ENCODE results near the gene CACNA1C. TPM values are rescaled to one million over a fixed set of nuclear protein-coding genes. Genes with fewer than 3 reads are reported as not detected.
A peak's percentile ranks its signal among the peaks of the same experiment; 100 is the strongest.

CACNA1C gene
- total RNA-seq, 1 donor from 2014 or later: 102 TPM

- peaks cover 0 to 5% of the 10 kb centered on the region in 2 donors for H3K9me3 ChIP-seq
- H3K27ac ChIP-seq: no peak overlapping the region
- intact Hi-C loops (cut with DNase I): no loop called here
Measured at GRCh38 chr12:2312770-2313169, 260.0 kb downstream of the CACNA1C start.

GRCh38 chr12:2314492-2314891 lies 261.7 kb downstream of the CACNA1C start:
- H3K27ac ChIP-seq: no peak overlapping the region
- peaks cover 2 to 7% of the 10 kb centered on the region in 2 donors for H3K4me1 ChIP-seq
- no peaks in the 10 kb centered on the region for H3K9me3 ChIP-seq
- no peaks in the 10 kb centered on the region for H3K36me3 ChIP-seq
- TF ChIP-seq CTCF (IDR thresholded peaks at IDR 0.05): no peak
- DNase-seq (ENCODE audit: low spot score in 2 of 2): no peak
- H3K4me3 ChIP-seq: no peak overlapping the region
- intact Hi-C loops (cut with DNase I): no loop called here
- no peaks in the 10 kb centered on the region for H3K27me3 ChIP-seq

More at GRCh38 chr12:2312770-2313169, 260.0 kb downstream of the CACNA1C start:
- no peak for TF ChIP-seq CTCF (IDR thresholded peaks at IDR 0.05)
- H3K4me3 ChIP-seq: no peak overlapping the region
- H3K36me3 ChIP-seq: no peaks in the 10 kb centered on the region
- H3K4me1 ChIP-seq: peaks cover 2 to 7% of the 10 kb centered on the region in 2 donors
- DNase-seq (ENCODE audit: low spot score in 2 of 2): no peak
- no peaks in the 10 kb centered on the region for H3K27me3 ChIP-seq

GRCh38 chr12:2317772-2318171 lies 265.0 kb downstream of the CACNA1C start:
- intact Hi-C loops (cut with DNase I): no loop called here
- TF ChIP-seq CTCF (IDR thresholded peaks at IDR 0.05): no peak
- Histone ChIP-seq H3K27ac (no peak overlapping the region), H3K36me3 (no peaks in the 10 kb centered on the region), H3K9me3 (no peaks in the 10 kb centered on the region), H3K4me1 (peaks cover 0 to 14% of the 10 kb centered on the region in 2 donors), H3K4me3 (no peak overlapping the region), H3K27me3 (no peaks in the 10 kb centered on the region)
- no peak for DNase-seq (ENCODE audit: low spot score in 2 of 2)

- no peak for TF ChIP-seq CTCF (IDR thresholded peaks at IDR 0.05)
- no peaks in the 10 kb centered on the region for H3K36me3 ChIP-seq
- H3K4me1 ChIP-seq: peaks cover 2 to 19% of the 10 kb centered on the region in 2 donors
- no peak overlapping the region for H3K4me3 ChIP-seq
- H3K27me3 ChIP-seq: no peaks in the 10 kb centered on the region
- peak overlapping the region; percentile 35 to 59 for H3K27ac ChIP-seq
- DNase-seq (ENCODE audit: low spot score in 2 of 2): no peak
- intact Hi-C loops (cut with DNase I): no loop called here
- no peaks in the 10 kb centered on the region for H3K9me3 ChIP-seq
Measured at GRCh38 chr12:2318286-2318685, 265.5 kb downstream of the CACNA1C start.

- no peak for TF ChIP-seq CTCF (IDR thresholded peaks at IDR 0.05)
- Histone ChIP-seq H3K4me3 (no peak overlapping the region), H3K27ac (peak overlapping the region; percentile 57 to 59), H3K27me3 (no peaks in the 10 kb centered on the region), H3K9me3 (no peaks in the 10 kb centered on the region), H3K36me3 (no peaks in the 10 kb centered on the region), H3K4me1 (peaks cover 11 to 27% of the 10 kb centered on the region in 2 donors)
- no peak for DNase-seq (ENCODE audit: low spot score in 2 of 2)
- intact Hi-C loops (cut with DNase I): no loop called here
Measured at GRCh38 chr12:2319136-2319535, 266.3 kb downstream of the CACNA1C start.
